Measurements from ENCODE around the gene SSBP3. TPM values are rescaled to one million over a fixed set of nuclear protein-coding genes. Genes with fewer than 3 reads are reported as not detected.

The SSBP3 gene
- total and polyA plus RNA-seq, 2 of the 13 experiments (the other 11 are each of a cell fraction or from before 2014, with no cell fraction given) = 8.5 to 17.6 TPM

DNA sequence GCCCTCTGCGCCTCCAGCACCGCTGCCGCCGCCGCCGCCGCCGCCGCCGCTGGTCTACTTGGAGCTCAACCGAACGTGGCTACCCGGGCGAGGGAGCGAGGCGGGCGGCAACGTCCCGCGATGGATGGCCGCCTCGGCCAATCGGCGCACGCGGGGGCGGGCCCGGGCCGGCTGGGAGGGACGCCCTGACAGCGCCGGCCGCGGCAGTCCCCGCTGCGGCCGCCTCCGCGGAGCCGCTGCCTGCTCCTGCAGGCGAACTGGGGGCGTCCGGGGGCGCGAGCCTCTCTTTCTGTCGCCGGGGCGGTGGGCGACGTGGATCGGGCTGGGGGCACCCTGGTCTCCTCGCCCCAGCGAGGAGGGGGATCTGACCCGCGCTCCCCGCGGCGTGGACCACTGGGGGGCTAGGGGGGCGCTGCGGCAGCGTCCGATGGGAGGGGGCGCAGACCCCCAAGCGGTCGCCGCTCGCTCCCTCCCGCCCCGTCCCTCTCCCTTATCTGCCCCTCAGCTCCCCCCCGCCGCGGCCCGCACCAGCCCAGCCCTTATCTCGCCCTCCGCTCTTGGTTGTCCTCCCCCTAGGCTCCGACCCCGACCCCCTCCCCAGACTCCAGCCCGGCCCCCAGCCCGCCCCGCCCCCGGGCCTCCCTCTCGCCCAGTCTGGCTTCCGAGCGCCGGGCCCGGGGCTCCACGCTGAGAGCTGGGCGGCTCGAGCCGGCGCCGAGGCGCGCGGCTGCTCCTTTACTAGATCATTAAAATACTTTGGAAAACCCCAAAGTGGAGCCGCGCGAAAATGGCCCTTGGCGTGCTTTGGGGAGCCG lies at the start of gene SSBP3 (continued):
- 0 out of 2 replicates have a peak, but pooled peaks have one; percentile 23 for TF ChIP-seq ATF7-NPFF (CRISPR knock-in tag; IDR thresholded peaks at IDR 0.05; ENCODE audit: low read depth)
- TF ChIP-seq, protein P1, sequence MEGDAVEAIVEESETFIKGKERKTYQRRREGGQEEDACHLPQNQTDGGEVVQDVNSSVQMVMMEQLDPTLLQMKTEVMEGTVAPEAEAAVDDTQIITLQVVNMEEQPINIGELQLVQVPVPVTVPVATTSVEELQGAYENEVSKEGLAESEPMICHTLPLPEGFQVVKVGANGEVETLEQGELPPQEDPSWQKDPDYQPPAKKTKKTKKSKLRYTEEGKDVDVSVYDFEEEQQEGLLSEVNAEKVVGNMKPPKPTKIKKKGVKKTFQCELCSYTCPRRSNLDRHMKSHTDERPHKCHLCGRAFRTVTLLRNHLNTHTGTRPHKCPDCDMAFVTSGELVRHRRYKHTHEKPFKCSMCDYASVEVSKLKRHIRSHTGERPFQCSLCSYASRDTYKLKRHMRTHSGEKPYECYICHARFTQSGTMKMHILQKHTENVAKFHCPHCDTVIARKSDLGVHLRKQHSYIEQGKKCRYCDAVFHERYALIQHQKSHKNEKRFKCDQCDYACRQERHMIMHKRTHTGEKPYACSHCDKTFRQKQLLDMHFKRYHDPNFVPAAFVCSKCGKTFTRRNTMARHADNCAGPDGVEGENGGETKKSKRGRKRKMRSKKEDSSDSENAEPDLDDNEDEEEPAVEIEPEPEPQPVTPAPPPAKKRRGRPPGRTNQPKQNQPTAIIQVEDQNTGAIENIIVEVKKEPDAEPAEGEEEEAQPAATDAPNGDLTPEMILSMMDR (CRISPR knock-in tag; IDR thresholded peaks at IDR 0.05) = peak; percentile 26; the same call in 1 of the 2 replicates
- TF ChIP-seq POLR2G (IDR thresholded peaks at IDR 0.05; ENCODE audit: low read depth, low read length) = 0 out of 2 replicates have a peak, but pooled peaks have one; percentile 35
- no peak for TF ChIP-seq ZNF34 (CRISPR knock-in tag; IDR thresholded peaks at IDR 0.05; ENCODE audit: borderline replicate concordance)
- no peak for TF ChIP-seq ZNF496 (CRISPR knock-in tag; IDR thresholded peaks at IDR 0.05; ENCODE audit: insufficient replicate concordance)
- TF ChIP-seq YY1 (IDR thresholded peaks at IDR 0.05; ENCODE audit: insufficient read depth, insufficient replicate concordance, low read depth, low read length) = peak; percentile 59
- TF ChIP-seq FOSL2 (CRISPR knock-in tag; IDR thresholded peaks at IDR 0.05) = no peak
- TF ChIP-seq, protein P2, sequence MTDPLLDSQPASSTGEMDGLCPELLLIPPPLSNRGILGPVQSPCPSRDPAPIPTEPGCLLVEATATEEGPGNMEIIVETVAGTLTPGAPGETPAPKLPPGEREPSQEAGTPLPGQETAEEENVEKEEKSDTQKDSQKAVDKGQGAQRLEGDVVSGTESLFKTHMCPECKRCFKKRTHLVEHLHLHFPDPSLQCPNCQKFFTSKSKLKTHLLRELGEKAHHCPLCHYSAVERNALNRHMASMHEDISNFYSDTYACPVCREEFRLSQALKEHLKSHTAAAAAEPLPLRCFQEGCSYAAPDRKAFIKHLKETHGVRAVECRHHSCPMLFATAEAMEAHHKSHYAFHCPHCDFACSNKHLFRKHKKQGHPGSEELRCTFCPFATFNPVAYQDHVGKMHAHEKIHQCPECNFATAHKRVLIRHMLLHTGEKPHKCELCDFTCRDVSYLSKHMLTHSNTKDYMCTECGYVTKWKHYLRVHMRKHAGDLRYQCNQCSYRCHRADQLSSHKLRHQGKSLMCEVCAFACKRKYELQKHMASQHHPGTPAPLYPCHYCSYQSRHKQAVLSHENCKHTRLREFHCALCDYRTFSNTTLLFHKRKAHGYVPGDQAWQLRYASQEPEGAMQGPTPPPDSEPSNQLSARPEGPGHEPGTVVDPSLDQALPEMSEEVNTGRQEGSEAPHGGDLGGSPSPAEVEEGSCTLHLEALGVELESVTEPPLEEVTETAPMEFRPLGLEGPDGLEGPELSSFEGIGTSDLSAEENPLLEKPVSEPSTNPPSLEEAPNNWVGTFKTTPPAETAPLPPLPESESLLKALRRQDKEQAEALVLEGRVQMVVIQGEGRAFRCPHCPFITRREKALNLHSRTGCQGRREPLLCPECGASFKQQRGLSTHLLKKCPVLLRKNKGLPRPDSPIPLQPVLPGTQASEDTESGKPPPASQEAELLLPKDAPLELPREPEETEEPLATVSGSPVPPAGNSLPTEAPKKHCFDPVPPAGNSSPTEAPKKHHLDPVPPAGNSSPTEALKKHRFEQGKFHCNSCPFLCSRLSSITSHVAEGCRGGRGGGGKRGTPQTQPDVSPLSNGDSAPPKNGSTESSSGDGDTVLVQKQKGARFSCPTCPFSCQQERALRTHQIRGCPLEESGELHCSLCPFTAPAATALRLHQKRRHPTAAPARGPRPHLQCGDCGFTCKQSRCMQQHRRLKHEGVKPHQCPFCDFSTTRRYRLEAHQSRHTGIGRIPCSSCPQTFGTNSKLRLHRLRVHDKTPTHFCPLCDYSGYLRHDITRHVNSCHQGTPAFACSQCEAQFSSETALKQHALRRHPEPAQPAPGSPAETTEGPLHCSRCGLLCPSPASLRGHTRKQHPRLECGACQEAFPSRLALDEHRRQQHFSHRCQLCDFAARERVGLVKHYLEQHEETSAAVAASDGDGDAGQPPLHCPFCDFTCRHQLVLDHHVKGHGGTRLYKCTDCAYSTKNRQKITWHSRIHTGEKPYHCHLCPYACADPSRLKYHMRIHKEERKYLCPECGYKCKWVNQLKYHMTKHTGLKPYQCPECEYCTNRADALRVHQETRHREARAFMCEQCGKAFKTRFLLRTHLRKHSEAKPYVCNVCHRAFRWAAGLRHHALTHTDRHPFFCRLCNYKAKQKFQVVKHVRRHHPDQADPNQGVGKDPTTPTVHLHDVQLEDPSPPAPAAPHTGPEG (CRISPR knock-in tag; IDR thresholded peaks at IDR 0.05) = 0 out of 2 replicates have a peak, but pooled peaks have one; percentile 12
- TF ChIP-seq, protein P3, sequence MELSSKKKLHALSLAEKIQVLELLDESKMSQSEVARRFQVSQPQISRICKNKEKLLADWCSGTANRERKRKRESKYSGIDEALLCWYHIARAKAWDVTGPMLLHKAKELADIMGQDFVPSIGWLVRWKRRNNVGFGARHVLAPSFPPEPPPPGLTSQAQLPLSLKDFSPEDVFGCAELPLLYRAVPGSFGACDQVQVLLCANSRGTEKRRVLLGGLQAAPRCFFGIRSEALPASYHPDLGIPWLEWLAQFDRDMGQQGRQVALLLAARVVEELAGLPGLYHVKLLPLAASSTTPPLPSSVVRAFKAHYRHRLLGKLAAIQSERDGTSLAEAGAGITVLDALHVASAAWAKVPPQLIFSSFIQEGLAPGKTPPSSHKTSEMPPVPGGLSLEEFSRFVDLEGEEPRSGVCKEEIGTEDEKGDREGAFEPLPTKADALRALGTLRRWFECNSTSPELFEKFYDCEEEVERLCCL (CRISPR knock-in tag; IDR thresholded peaks at IDR 0.05; ENCODE audit: borderline replicate concordance) = no peak
- no peak for TF ChIP-seq HCFC1 (IDR thresholded peaks at IDR 0.05; ENCODE audit: low read depth, low read length)
- no peak for TF ChIP-seq MIER3 (CRISPR knock-in tag; IDR thresholded peaks at IDR 0.05; ENCODE audit: borderline replicate concordance)
- TF ChIP-seq ZNF251 (CRISPR knock-in tag; IDR thresholded peaks at IDR 0.05) = no peak
- TF ChIP-seq DMAP1 (CRISPR knock-in tag; IDR thresholded peaks at IDR 0.05) = no peak
- TF ChIP-seq, protein P4, sequence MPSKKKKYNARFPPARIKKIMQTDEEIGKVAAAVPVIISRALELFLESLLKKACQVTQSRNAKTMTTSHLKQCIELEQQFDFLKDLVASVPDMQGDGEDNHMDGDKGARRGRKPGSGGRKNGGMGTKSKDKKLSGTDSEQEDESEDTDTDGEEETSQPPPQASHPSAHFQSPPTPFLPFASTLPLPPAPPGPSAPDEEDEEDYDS (CRISPR knock-in tag; IDR thresholded peaks at IDR 0.05) = 0 out of 2 replicates have a peak, but pooled peaks have one; percentile 18
- TF ChIP-seq SUZ12 (IDR thresholded peaks at IDR 0.05; ENCODE audit: low read depth, low read length) = no peak
- peak; percentile 25; the same call in 1 of the 2 replicates for TF ChIP-seq TMF1 (CRISPR knock-in tag; IDR thresholded peaks at IDR 0.05; ENCODE audit: low read depth)
- TF ChIP-seq ZNF24 (IDR thresholded peaks at IDR 0.05) = no peak
- TF ChIP-seq ZNF720 (CRISPR knock-in tag; IDR thresholded peaks at IDR 0.05) = no peak
- TF ChIP-seq ZNF296 (CRISPR knock-in tag; conservative IDR thresholded peaks at IDR 0.05) = no peak
- TF ChIP-seq HNRNPLL (IDR thresholded peaks at IDR 0.05; ENCODE audit: low read depth, low read length, poor library complexity, severe bottlenecking) = peak; percentile 28
